H9 (cell line): ENCODE results near the gene APOL4. TPM values are rescaled to one million over a fixed set of nuclear protein-coding genes. Genes with fewer than 3 reads are reported as not detected.

Experiments used
- DNase-seq: peaks from one replicate; pipeline ENCODE4 v3.0.0-alpha.2; 2017
- H2AFZ ChIP-seq: one replicate; pipeline ENCODE4 v1.6.1; 2013; ENCODE audit warnings: mild to moderate bottlenecking, low read length, control low read depth, moderate library complexity
- H2AK5ac ChIP-seq: 2 replicates; pipeline ENCODE4 v1.6.1; 2013; ENCODE audit warnings: low read length, control low read depth, mixed read lengths; ENCODE audit not compliant: insufficient read length
- H2BK120ac ChIP-seq: one replicate; pipeline ENCODE4 v1.6.1; 2013; ENCODE audit warnings: low read depth, mild to moderate bottlenecking, low read length, control low read depth, inconsistent platforms; ENCODE audit not compliant: poor library complexity, severe bottlenecking
- H2BK12ac ChIP-seq: 2 replicates; pipeline ENCODE4 v1.6.1; 2013; ENCODE audit warnings: low read length, control low read depth, mixed read lengths, low read depth; ENCODE audit not compliant: insufficient read length
- H2BK15ac ChIP-seq: 2 replicates; pipeline ENCODE4 v1.6.1; 2013; ENCODE audit warnings: low read depth, low read length, control low read depth
- H2BK20ac ChIP-seq: one replicate; pipeline ENCODE4 v1.6.1; 2013; ENCODE audit warnings: low read depth, mild to moderate bottlenecking, low read length, control low read depth, inconsistent platforms; ENCODE audit not compliant: poor library complexity, severe bottlenecking
- H2BK5ac ChIP-seq: 2 replicates; pipeline ENCODE4 v1.6.1; 2013; ENCODE audit warnings: low read length, control low read depth, mixed read lengths; ENCODE audit not compliant: insufficient read length
- H3K14ac ChIP-seq: 2 replicates; pipeline ENCODE4 v1.6.1; 2013; ENCODE audit warnings: low read length, control low read depth; ENCODE audit not compliant: insufficient read depth
- H3K18ac ChIP-seq: 2 replicates; pipeline ENCODE4 v1.6.1; 2013; ENCODE audit warnings: low read depth, mild to moderate bottlenecking, mixed read lengths, low read length, control low read depth; ENCODE audit not compliant: insufficient read length
- H3K23ac ChIP-seq: 2 replicates; pipeline ENCODE4 v1.6.1; 2013; ENCODE audit warnings: low read length, control low read depth, mixed read lengths, low read depth; ENCODE audit not compliant: insufficient read length
- H3K23me2 ChIP-seq: 2 replicates; pipeline ENCODE4 v1.6.1; 2013; ENCODE audit warnings: low read depth, mild to moderate bottlenecking, mixed read lengths, low read length, control low read depth; ENCODE audit not compliant: insufficient read length, poor library complexity, severe bottlenecking
- H3K27ac ChIP-seq: 2 replicates; pipeline ENCODE4 v1.5.1; 2013; ENCODE audit warnings: low read length, control low read depth, mixed read lengths, low read depth; ENCODE audit not compliant: insufficient read length
- H3K27me3 ChIP-seq: 2 replicates; pipeline ENCODE4 v1.6.1; 2013; ENCODE audit warnings: low read length, control low read depth, inconsistent platforms; ENCODE audit not compliant: insufficient read depth
- H3K4ac ChIP-seq: 2 replicates; pipeline ENCODE4 v1.6.1; 2013; ENCODE audit warnings: low read depth, mild to moderate bottlenecking, control low read depth, inconsistent platforms, low read length, moderate library complexity
- H3K4me1 ChIP-seq: 2 replicates; pipeline ENCODE4 v1.6.1; 2013; ENCODE audit warnings: low read length, control low read depth, inconsistent platforms; ENCODE audit not compliant: insufficient read depth
- H3K4me2 ChIP-seq: 2 replicates; pipeline ENCODE4 v1.6.1; 2013; ENCODE audit warnings: low read length, control low read depth, mixed read lengths; ENCODE audit not compliant: insufficient read length, insufficient read depth
- H3K56ac ChIP-seq: 2 replicates; pipeline ENCODE4 v1.6.1; 2013; ENCODE audit warnings: low read depth, mild to moderate bottlenecking, mixed read lengths, low read length, control low read depth; ENCODE audit not compliant: insufficient read length
- H3K79me1 ChIP-seq: 2 replicates; pipeline ENCODE4 v1.6.1; 2013; ENCODE audit warnings: low read depth, mild to moderate bottlenecking, moderate library complexity, low read length, control low read depth, inconsistent platforms; ENCODE audit not compliant: insufficient read depth, poor library complexity, severe bottlenecking
- H3K79me2 ChIP-seq: 2 replicates; pipeline ENCODE4 v1.6.1; 2013; ENCODE audit warnings: low read length, control low read depth, inconsistent platforms; ENCODE audit not compliant: insufficient read depth
- H3K9ac ChIP-seq: 2 replicates; pipeline ENCODE4 v1.6.1; 2013; ENCODE audit warnings: low read length, control low read depth, mixed read lengths; ENCODE audit not compliant: insufficient read length; ENCODE audit errors: extremely low read depth
- H3K9me3 ChIP-seq: one replicate; pipeline ENCODE4 v1.6.1; 2013; ENCODE audit warnings: low read depth, low read length, inconsistent platforms; ENCODE audit not compliant: control insufficient read depth
- H3T11ph ChIP-seq: one replicate; pipeline ENCODE4 v1.6.1; 2013; ENCODE audit warnings: mild to moderate bottlenecking, low read length, control low read depth, inconsistent platforms
- H4K20me1 ChIP-seq: one replicate; pipeline ENCODE4 v1.6.1; 2013; ENCODE audit not compliant: control insufficient read depth, insufficient read length, insufficient read depth
- H4K5ac ChIP-seq: 2 replicates; pipeline ENCODE4 v1.6.1; 2013; ENCODE audit warnings: low read depth, mild to moderate bottlenecking, mixed read lengths, low read length, control low read depth; ENCODE audit not compliant: insufficient read length
- H4K8ac ChIP-seq: replicated peaks from 2 replicates; pipeline ENCODE4 v1.6.1; 2013; ENCODE audit warnings: low read length, control low read depth, mixed read lengths, low read depth; ENCODE audit not compliant: insufficient read length
- H4K91ac ChIP-seq: 2 replicates; pipeline ENCODE4 v1.6.1; 2013; ENCODE audit warnings: low read depth, mild to moderate bottlenecking, moderate library complexity, mixed read lengths, low read length, control low read depth; ENCODE audit not compliant: insufficient read length
- H3K27ac Mint-ChIP-seq, 3 experiments: 2 replicates in 2 of 3; 3 replicates in 1 of 3; pipeline ENCODE4 v1.8.0; 2020 to 2021; ENCODE audit warnings: mixed read lengths in 3 of 3, mild to moderate bottlenecking in 1 of 3, moderate library complexity in 1 of 3
- H3K27me3 Mint-ChIP-seq: 2 replicates; pipeline ENCODE4 v1.8.0; 2021; ENCODE audit warnings: low read depth, mild to moderate bottlenecking, moderate library complexity, mixed read lengths
- H3K36me3 Mint-ChIP-seq, 3 experiments: 2 replicates in 2 of 3; 3 replicates in 1 of 3; pipeline ENCODE4 v1.8.0; 2020 to 2021; ENCODE audit warnings: low read depth in 3 of 3, mixed read lengths in 3 of 3; ENCODE audit not compliant: insufficient read depth in 1 of 3
- H3K4me1 Mint-ChIP-seq, 2 experiments: 2 replicates each; pipeline ENCODE4 v1.8.0; 2020; ENCODE audit warnings: mixed read lengths in 2 of 2
- H3K4me3 Mint-ChIP-seq, 2 experiments: 2 replicates in 1 of 2; 3 replicates in 1 of 2; pipeline ENCODE4 v1.8.0; 2020 to 2021; ENCODE audit warnings: mild to moderate bottlenecking in 2 of 2, mixed read lengths in 2 of 2, moderate library complexity in 1 of 2
- H3K9me3 Mint-ChIP-seq, 2 experiments: 2 replicates in 1 of 2; 3 replicates in 1 of 2; pipeline ENCODE4 v1.8.0; 2020; ENCODE audit warnings: mild to moderate bottlenecking in 2 of 2, mixed read lengths in 2 of 2, moderate library complexity in 1 of 2
- CTCF ChIP-seq: fragments of 200-600 bp; sonication (generic); conservative IDR thresholded peaks from 3 replicates; pipeline ENCODE4 v1.8.0; 2021; ENCODE audit warnings: antibody characterized with exemption, mild to moderate bottlenecking
- WGBS: extraction: QIAGEN DNeasy Blood & Tissue Kit; methylation state at CpG from one replicate; pipeline ENCODE4 v1.1.7; 2013; ENCODE audit warnings: missing lambda C conversion rate, low lambda C conversion rate, mixed read lengths; ENCODE audit not compliant: insufficient read length; ENCODE audit errors: extremely low coverage; 5-methylcytosine and 5-hydroxymethylcytosine counted together
- total RNA-seq: library from RNA; stranded (reverse); gene quantifications from 2 replicates; pipeline ENCODE4 v1.2.1, GENCODE V29; 2021

APOL4 gene
- total RNA-seq, 1 experiment from 2014 or later: not detected

- Histone ChIP-seq H4K5ac (no peak overlapping the region), H4K20me1 (no peaks in the 10 kb centered on the region), H2BK5ac (no peak overlapping the region), H3K18ac (no peak overlapping the region), H3K14ac (no peak overlapping the region), H2AFZ (no peak overlapping the region), H3K56ac (no peak overlapping the region), H2BK12ac (no peak overlapping the region), H3K9me3 (no peaks in the 10 kb centered on the region), H3K4me1 (no peaks in the 10 kb centered on the region), H2BK20ac (no peak overlapping the region), H4K8ac (no peak overlapping the region), H3K79me1 (no peaks in the 10 kb centered on the region), H3T11ph (no peak overlapping the region), H2BK15ac (no peak overlapping the region), H3K23me2 (no peaks in the 10 kb centered on the region), H4K91ac (no peak overlapping the region), H3K79me2 (no peaks in the 10 kb centered on the region), H3K4ac (no peak overlapping the region), H2AK5ac (no peak overlapping the region), H3K23ac (no peak overlapping the region), H3K9ac (no peak overlapping the region), H3K4me2 (no peak overlapping the region), H3K27ac (no peak overlapping the region), H3K27me3 (no peaks in the 10 kb centered on the region), H2BK120ac (no peak overlapping the region)
- Mint-ChIP-seq H3K4me3 (no peak overlapping the region), H3K27me3 (no peaks in the 10 kb centered on the region), H3K27ac (no peak overlapping the region), H3K36me3 (peaks cover 10 to 53% (median 38%) of the 10 kb centered on the region in 3 experiments), H3K4me1 (peaks cover 4 to 13% of the 10 kb centered on the region in 2 experiments), H3K9me3 (no peaks in the 10 kb centered on the region)
- no peak for TF ChIP-seq CTCF
- no peak for DNase-seq
- no CpG with 5 or more reads among the region's 8 CpGs for WGBS
Measured at GRCh38 chr22:36227806-36228205, 26.2 kb upstream of the APOL4 start.
